Mesendoderm (in vitro differentiated cells): ENCODE results near the gene ANGPTL4.

Experiments
- DNase-seq: peaks from one replicate; pipeline ENCODE4 v3.0.0; 2013
- H2AK5ac ChIP-seq: 2 replicates; pipeline ENCODE4 v1.6.1; 2013; ENCODE audit warnings: low read length, inconsistent platforms
- H2BK120ac ChIP-seq: 2 replicates; pipeline ENCODE4 v1.6.1; 2013; ENCODE audit warnings: low read depth, mild to moderate bottlenecking, low read length, moderate library complexity, mixed read lengths
- H2BK15ac ChIP-seq: replicated peaks from 2 replicates; pipeline ENCODE4 v1.6.1; 2013; ENCODE audit warnings: low read depth, mild to moderate bottlenecking, moderate library complexity
- H2BK5ac ChIP-seq: 2 replicates; pipeline ENCODE4 v1.6.1; 2013; ENCODE audit warnings: low read length, inconsistent platforms
- H3K18ac ChIP-seq: 2 replicates; pipeline ENCODE4 v1.6.1; 2013; ENCODE audit warnings: mild to moderate bottlenecking, low read length, mixed read lengths
- H3K23ac ChIP-seq: one replicate; pipeline ENCODE4 v1.6.1; 2013; ENCODE audit warnings: low read length
- H3K27ac ChIP-seq: 2 replicates; pipeline ENCODE4 v1.5.1; 2013; ENCODE audit warnings: low read depth, mild to moderate bottlenecking, inconsistent platforms, low read length, moderate library complexity
- H3K27me3 ChIP-seq: 2 replicates; pipeline ENCODE4 v1.6.1; 2013; ENCODE audit warnings: low read length, control low read depth, mild to moderate bottlenecking, inconsistent platforms; ENCODE audit not compliant: insufficient read depth, poor library complexity
- H3K36me3 ChIP-seq: 2 replicates; pipeline ENCODE4 v1.6.1; 2013; ENCODE audit warnings: low read length, inconsistent platforms; ENCODE audit not compliant: control insufficient read depth, insufficient read depth
- H3K4ac ChIP-seq: one replicate; pipeline ENCODE4 v1.6.1; 2013; ENCODE audit warnings: low read depth, mild to moderate bottlenecking, low read length, moderate library complexity
- H3K4me1 ChIP-seq: 2 replicates; pipeline ENCODE4 v1.6.1; 2013; ENCODE audit warnings: low read depth, low read length, inconsistent platforms; ENCODE audit not compliant: control insufficient read depth
- H3K4me2 ChIP-seq: 2 replicates; pipeline ENCODE4 v1.6.1; 2013; ENCODE audit warnings: low read length
- H3K4me3 ChIP-seq: 2 replicates; pipeline ENCODE4 v1.5.1; 2013; ENCODE audit warnings: mild to moderate bottlenecking, low read length
- H3K56ac ChIP-seq: one replicate; pipeline ENCODE4 v1.6.1; 2013; ENCODE audit warnings: low read length
- H3K79me1 ChIP-seq: 2 replicates; pipeline ENCODE4 v1.6.1; 2013; ENCODE audit warnings: low read length, inconsistent platforms
- H3K79me2 ChIP-seq: 2 replicates; pipeline ENCODE4 v1.6.1; 2013; ENCODE audit warnings: mild to moderate bottlenecking, low read length; ENCODE audit not compliant: control insufficient read depth, insufficient read depth
- H3K9ac ChIP-seq: 2 replicates; pipeline ENCODE4 v1.6.1; 2013; ENCODE audit warnings: low read length, inconsistent platforms
- H4K5ac ChIP-seq: one replicate; pipeline ENCODE4 v1.6.1; 2013; ENCODE audit warnings: low read length
- H4K8ac ChIP-seq: one replicate; pipeline ENCODE4 v1.6.1; 2013; ENCODE audit warnings: low read depth, mild to moderate bottlenecking, control low read depth, low read length, moderate library complexity
- WGBS: extraction: QIAGEN DNeasy Blood & Tissue Kit; methylation state at CpG from one replicate; pipeline ENCODE4 v1.1.7; 2013; ENCODE audit warnings: low lambda C conversion rate, missing lambda C conversion rate; ENCODE audit not compliant: insufficient coverage; ENCODE audit errors: extremely low coverage; 5-methylcytosine and 5-hydroxymethylcytosine counted together

ANGPTL4 gene

DNA sequence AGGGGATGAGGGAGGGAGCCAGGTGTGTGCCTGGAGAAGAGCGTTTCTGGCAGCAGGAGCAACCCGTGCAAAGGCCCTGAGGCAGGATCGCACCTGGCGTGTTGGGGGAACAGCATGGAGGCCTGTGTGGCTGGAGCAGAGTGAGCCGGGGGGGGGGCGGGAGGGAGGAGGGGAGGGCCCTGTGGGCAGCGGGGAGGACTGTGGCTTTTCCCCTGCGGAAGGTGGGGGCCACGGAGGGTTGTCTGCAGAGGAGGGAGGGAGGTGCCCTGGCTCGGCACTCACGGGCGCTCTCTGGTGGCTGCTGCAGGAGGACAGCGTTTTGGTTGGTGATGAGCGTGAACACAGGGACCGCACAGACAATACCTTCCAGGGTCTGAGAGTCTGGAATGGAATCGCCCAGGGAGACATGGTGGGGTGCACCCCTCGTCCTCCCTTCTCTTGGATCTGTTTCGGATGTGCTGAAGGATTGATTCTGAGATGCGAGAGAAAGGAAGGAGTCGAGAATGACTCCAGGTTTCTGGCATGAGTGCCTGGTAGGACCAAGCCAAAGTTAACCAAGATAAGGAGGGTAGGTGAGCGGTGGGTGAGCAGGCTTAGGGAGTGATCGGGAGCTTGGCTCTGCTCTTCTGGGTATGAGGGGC is 32.7 kb downstream of the ANGPTL4 start:
- no peak overlapping the region for H2AK5ac ChIP-seq
- H2BK5ac ChIP-seq: no peak overlapping the region
- no peak overlapping the region for H4K8ac ChIP-seq
- peaks cover 31% of the 10 kb centered on the region for H3K79me1 ChIP-seq
- no peak overlapping the region for H4K5ac ChIP-seq
- no CpG with 5 or more reads among the region's 22 CpGs for WGBS
- H3K27ac ChIP-seq: no peak overlapping the region
- no peak overlapping the region for H3K9ac ChIP-seq
- H2BK15ac ChIP-seq: no peak overlapping the region
- peaks cover 58% of the 10 kb centered on the region for H3K79me2 ChIP-seq
- no peak overlapping the region for H3K56ac ChIP-seq
- no peaks in the 10 kb centered on the region for H3K27me3 ChIP-seq
- no peaks in the 10 kb centered on the region for H3K4me1 ChIP-seq
- no peak overlapping the region for H3K4me3 ChIP-seq
- no peak overlapping the region for H2BK120ac ChIP-seq
- no peak overlapping the region for H3K23ac ChIP-seq
- peak; percentile 77 for DNase-seq
- H3K4ac ChIP-seq: no peak overlapping the region
- H3K4me2 ChIP-seq: no peak overlapping the region
- H3K36me3 ChIP-seq: no peaks in the 10 kb centered on the region
- H3K18ac ChIP-seq: no peak overlapping the region

DNA sequence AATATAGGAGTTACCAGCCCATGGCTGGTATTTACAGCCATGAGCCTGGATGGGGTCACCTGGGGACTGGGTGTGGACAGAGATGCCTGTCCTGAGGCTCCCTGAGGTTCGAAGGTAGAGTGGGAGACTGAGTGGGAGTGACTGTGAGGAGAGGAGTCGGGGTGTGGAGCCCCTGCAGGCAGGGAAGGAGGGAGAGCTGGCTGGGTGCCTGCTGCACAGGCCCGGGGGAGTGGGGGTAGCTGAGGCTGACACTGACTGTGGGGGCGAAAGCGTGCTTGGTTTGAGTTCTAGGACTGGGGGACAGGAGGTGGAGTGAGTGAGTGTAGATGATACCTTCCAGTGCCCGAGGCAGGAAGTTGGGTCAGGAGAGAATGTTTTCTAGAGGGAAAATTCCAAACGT is 33.3 kb downstream of the ANGPTL4 start:
- no peaks in the 10 kb centered on the region for H3K27me3 ChIP-seq
- no peak for DNase-seq
- peaks cover 52% of the 10 kb centered on the region for H3K79me2 ChIP-seq
- H3K4ac ChIP-seq: no peak overlapping the region
- no peak overlapping the region for H2BK15ac ChIP-seq
- peak overlapping the region; percentile 38 for H3K56ac ChIP-seq
- H3K36me3 ChIP-seq: peaks cover 2% of the 10 kb centered on the region
- no peak overlapping the region for H3K18ac ChIP-seq
- H3K4me3 ChIP-seq: no peak overlapping the region
- H3K23ac ChIP-seq: no peak overlapping the region
- no peak overlapping the region for H3K9ac ChIP-seq
- peaks cover 28% of the 10 kb centered on the region for H3K79me1 ChIP-seq
- H4K5ac ChIP-seq: no peak overlapping the region
- H2BK120ac ChIP-seq: no peak overlapping the region
- no peak overlapping the region for H3K4me2 ChIP-seq
- H4K8ac ChIP-seq: no peak overlapping the region
- H2AK5ac ChIP-seq: no peak overlapping the region
- H2BK5ac ChIP-seq: no peak overlapping the region
- no peak overlapping the region for H3K27ac ChIP-seq
- H3K4me1 ChIP-seq: no peaks in the 10 kb centered on the region
- no CpG with 5 or more reads among the region's 7 CpGs for WGBS

DNA sequence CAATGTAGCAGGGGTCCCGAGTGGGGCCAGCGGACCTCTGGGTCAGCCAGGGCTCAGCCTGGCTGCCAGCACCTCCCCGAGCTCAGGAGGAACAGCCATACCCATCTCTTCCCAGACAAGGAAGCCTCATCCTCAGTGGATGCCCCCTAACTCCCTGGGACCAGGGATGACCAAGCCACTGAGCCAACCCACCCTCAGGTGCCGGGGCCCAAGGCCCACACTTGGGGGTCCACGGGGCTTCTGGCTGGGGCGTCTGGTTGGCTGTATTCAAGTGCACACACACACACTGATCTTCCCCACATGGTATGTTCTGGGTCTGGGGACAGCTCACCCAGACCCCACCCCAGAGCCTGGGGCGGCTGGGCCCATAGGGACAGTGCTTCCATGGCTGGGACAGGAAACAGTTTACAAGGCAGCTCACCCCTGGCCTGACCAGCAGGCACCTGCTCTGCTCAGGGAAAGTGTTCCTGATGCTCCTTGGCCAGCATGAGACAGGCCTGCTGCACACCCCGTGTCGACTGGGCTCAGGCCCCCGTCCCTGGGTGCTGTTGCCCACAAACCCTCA is 33.9 kb downstream of the ANGPTL4 start:
- H3K56ac ChIP-seq: no peak overlapping the region
- H3K23ac ChIP-seq: no peak overlapping the region
- H3K9ac ChIP-seq: no peak overlapping the region
- H2BK120ac ChIP-seq: no peak overlapping the region
- WGBS: no CpG with 5 or more reads among the region's 10 CpGs
- no peak overlapping the region for H2AK5ac ChIP-seq
- H4K5ac ChIP-seq: no peak overlapping the region
- H2BK15ac ChIP-seq: no peak overlapping the region
- no peaks in the 10 kb centered on the region for H3K4me1 ChIP-seq
- H3K27ac ChIP-seq: no peak overlapping the region
- no peaks in the 10 kb centered on the region for H3K27me3 ChIP-seq
- H3K4ac ChIP-seq: no peak overlapping the region
- peaks cover 28% of the 10 kb centered on the region for H3K79me1 ChIP-seq
- peaks cover 4% of the 10 kb centered on the region for H3K36me3 ChIP-seq
- H4K8ac ChIP-seq: no peak overlapping the region
- no peak overlapping the region for H3K18ac ChIP-seq
- no peak for DNase-seq
- peaks cover 50% of the 10 kb centered on the region for H3K79me2 ChIP-seq
- H3K4me3 ChIP-seq: no peak overlapping the region
- H3K4me2 ChIP-seq: no peak overlapping the region
- H2BK5ac ChIP-seq: no peak overlapping the region

DNA sequence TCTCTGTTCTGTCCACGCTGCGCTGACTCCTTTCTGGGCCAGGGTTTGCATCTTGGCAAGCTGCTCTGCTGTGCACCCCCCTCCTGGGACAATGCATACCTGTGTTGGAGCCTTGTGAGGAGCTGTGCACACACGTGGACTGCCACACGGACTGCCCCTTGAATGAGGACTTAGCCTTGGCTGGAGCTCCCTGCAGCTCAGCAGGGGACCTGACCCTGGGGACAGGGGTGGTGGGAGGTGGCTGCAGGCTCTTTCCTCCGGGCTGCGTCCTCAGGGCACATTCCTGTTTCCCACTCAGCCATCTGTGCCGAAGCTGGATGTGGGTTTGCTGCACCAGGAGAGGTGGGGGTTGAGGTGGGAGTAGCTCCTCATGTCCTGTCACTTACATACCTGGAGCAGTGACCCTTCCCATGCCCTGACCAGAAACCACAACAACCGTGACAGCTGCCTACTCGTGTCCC is 34.4 kb downstream of the ANGPTL4 start:
- WGBS: no CpG with 5 or more reads among the region's 9 CpGs
- DNase-seq: no peak

DNA sequence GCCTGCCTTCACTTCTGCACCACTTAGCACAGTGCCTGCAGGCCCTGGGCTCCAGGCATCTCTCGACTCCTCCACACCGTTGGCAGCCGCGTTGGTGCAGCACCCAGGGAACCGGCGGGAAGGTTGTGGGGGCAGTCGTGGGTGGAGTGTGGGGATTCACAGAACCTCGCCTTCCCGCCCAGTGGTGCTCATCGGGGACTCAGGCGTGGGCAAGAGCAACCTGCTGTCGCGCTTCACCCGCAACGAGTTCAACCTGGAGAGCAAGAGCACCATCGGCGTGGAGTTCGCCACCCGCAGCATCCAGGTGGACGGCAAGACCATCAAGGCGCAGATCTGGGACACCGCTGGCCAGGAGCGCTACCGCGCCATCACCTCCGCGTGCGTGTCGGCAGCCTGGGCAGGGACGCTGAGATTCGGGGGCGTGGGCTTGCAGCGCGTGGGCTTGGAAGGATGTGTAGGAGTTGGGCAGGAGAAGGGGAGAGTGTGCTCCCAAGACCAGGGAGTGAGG is 35.8 kb downstream of the ANGPTL4 start:
- no peak overlapping the region for H3K4me3 ChIP-seq
- H3K36me3 ChIP-seq: peaks cover 5% of the 10 kb centered on the region
- WGBS: no CpG with 5 or more reads among the region's 34 CpGs
- H3K18ac ChIP-seq: no peak overlapping the region
- no peak overlapping the region for H2BK15ac ChIP-seq
- H4K8ac ChIP-seq: no peak overlapping the region
- H4K5ac ChIP-seq: no peak overlapping the region
- DNase-seq: no peak
- H3K4me1 ChIP-seq: no peaks in the 10 kb centered on the region
- no peak overlapping the region for H3K27ac ChIP-seq
- no peak overlapping the region for H3K23ac ChIP-seq
- H3K4ac ChIP-seq: no peak overlapping the region
- no peak overlapping the region for H3K9ac ChIP-seq
- H3K27me3 ChIP-seq: no peaks in the 10 kb centered on the region
- H2BK120ac ChIP-seq: no peak overlapping the region
- H3K79me1 ChIP-seq: peaks cover 25% of the 10 kb centered on the region
- no peak overlapping the region for H2AK5ac ChIP-seq
- no peak overlapping the region for H3K56ac ChIP-seq
- no peak overlapping the region for H3K4me2 ChIP-seq
- no peak overlapping the region for H2BK5ac ChIP-seq
- peaks cover 33% of the 10 kb centered on the region for H3K79me2 ChIP-seq

More for the DNA sequence above, 34.4 kb downstream of the ANGPTL4 start:
- Histone ChIP-seq H3K9ac (no peak overlapping the region), H2BK15ac (no peak overlapping the region), H2AK5ac (no peak overlapping the region), H3K4me1 (no peaks in the 10 kb centered on the region), H3K4me3 (no peak overlapping the region), H3K79me2 (peaks cover 45% of the 10 kb centered on the region), H4K5ac (no peak overlapping the region), H3K18ac (no peak overlapping the region), H3K56ac (peak overlapping the region; percentile 17), H2BK120ac (no peak overlapping the region), H3K23ac (no peak overlapping the region), H3K36me3 (peaks cover 4% of the 10 kb centered on the region), H3K4me2 (no peak overlapping the region), H3K27ac (no peak overlapping the region), H3K79me1 (peaks cover 25% of the 10 kb centered on the region), H4K8ac (no peak overlapping the region), H3K27me3 (no peaks in the 10 kb centered on the region), H2BK5ac (no peak overlapping the region), H3K4ac (no peak overlapping the region)
